GM21619 (cell line): Measurements from ENCODE around the gene CLEC4F.

Experiments
- ATAC-seq: cut with Tn5 transposase; IDR thresholded peaks from one replicate; pipeline ENCODE4 v1.9.1; 2021; ENCODE audit not compliant: unreplicated experiment

CLEC4F gene

DNA sequence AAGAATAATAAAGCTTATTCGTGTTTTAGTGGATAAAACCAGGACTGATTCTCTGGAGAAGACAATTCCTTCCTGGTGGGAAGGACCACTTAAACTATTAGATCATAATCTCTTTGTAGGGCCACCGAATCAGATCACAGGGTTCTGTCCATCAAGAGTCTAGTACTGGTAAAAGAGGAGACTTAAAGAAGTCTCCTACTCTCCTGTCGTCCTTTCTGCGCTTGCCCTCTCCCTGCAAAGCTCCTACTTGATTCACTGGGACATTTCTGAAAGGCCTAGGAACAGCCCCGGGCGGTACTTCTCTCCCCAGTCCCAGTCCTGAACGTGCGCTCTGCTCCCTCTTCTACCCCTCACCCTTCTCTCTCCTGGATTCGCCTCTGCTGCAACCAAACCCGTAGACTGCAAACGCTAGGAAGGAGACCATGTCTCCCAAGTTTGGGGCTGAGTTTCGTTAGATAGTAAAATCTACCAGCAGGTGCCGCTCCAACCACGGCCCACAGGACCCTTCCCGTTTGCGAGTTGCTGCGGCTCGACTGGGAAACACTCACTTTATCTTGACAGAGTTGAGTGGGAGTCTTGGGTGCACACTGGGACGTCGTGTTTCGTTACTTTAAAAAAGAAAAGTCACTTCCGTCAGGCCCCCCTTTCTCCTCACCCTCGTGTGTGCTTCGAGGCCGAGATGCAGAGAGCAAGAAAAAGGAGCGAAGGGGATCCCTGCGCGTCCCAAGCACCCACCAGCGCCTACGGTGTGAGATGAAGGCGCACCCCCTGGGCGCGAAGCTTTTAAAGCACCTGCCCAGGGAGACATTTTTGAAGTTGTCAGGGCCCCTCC, 30.9 kb downstream of the CLEC4F start:
- ATAC-seq: no peak

DNA sequence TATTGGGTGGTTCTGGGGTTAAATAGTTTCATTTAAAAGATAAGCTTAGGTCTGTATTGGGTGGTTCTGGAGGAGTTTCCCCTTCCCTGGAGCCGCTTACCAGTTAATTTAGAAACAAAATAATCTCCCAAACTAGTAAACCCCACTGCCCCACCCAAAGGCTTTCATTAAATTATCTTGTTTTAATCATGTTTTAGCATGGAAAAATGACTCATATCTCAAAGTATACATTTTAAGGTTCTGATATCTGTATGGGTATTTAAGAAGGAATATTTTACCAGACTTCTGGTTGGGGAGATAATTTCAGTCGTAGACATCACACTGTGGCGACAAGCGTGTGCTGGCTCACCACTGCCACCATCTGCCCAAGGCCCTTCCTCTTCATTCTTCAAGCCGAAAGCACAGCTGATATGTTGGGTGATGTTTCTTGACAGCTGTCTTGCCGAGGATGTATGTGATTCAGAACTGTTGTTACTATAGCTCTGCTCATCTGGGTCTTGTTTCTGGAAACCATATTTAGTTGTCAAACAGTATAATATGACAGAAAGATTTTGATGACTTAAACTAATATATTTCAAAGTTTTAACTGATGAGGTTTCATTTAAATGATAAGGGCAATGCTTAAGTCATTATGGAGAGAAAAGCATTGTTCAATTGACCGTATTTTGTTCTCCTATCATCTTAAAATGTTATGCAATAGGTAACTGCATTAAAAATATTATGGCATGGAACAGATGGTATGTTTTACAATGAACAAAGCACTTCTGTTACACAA, 35.1 kb downstream of the CLEC4F start:
- no peak for ATAC-seq

DNA sequence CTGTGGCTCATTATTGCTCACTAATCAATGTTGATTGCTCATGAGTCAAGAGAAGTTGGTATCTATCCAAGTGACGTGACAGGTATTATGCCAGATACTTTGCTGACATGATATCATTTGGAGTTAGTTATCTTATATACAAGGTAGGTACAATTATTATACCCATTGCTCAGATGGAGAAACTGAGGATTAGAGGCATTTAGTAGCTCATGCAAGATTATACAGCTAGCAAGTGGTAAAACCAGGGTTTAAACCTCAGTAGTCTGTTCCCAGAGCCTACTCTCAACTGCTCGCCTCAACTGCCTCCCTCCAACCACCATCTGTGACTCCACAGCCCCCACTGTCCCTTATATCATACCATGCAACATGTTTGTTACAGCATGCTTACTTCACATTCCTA, 36.1 kb downstream of the CLEC4F start:
- ATAC-seq: no peak

GRCh38 chr2:70779911-70780545, 40.4 kb downstream of the CLEC4F start:
- ATAC-seq: no peak

GRCh38 chr2:70779491-70779890, 40.9 kb downstream of the CLEC4F start:
- ATAC-seq: no peak

- no peak for ATAC-seq
Measured at GRCh38 chr2:70778676-70779075, 41.7 kb downstream of the CLEC4F start.

DNA sequence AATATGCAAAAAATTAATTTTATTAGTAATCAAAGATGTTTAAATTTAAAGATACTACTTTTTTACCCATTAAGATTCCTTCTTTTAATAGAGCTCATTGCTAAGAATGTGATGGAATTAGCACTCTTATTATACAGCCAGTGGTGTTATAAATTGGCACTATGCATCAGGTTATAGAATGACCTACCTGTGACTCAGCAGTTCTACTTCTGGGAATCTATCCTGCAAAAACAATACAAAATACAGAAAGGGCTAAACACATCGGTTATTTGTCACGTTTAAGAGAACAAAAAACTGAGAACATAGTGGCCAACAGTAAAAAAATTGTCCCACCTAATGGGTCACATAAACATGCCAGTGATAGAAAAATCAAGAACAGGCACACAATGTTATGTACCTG, 42.9 kb downstream of the CLEC4F start:
- ATAC-seq: no peak

DNA sequence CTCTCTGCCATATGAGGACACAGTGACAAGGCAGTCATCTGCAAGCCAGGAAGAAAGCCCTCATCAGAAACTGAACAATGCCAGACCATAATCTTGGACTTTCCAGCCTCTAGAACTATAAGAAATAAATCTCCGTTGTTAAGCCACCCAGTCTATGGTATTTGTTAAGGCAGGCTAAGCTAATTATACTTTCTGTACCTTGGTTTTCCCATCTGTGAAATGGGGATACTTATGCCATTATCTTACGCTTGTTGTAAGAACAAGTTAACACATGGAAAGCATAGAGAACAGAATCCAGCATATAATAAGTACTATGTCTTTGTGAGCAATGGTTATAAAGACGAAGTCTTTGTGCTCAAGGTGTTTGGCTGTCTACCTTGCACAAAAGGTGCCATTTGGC, 44.1 kb downstream of the CLEC4F start:
- no peak for ATAC-seq

DNA sequence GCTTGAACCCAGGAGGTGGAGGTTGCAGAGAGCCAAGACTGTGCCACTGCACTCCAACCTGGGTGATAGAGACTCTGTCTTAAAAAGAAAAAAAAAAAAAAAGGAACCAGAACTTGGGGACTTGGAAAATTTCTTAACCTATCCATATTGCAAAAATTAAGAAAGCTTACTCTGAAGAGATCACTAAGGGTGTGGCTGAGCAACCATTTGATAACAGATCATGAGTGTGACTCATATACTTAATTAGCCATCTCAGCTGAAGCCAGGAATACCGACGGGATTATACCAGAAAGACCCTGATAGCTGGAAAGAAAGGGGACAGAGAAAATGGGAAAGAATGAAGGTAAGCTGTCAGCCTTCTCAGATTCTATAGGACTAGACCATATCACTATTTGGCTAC, 45.3 kb downstream of the CLEC4F start:
- ATAC-seq: no peak

GRCh38 chr2:70772486-70773155, 47.8 kb downstream of the CLEC4F start:
- no peak for ATAC-seq

GRCh38 chr2:70771446-70771845, 49.0 kb downstream of the CLEC4F start:
- peak; percentile 78 for ATAC-seq

- ATAC-seq: no peak
Measured at GRCh38 chr2:70769450-70769849, 50.9 kb downstream of the CLEC4F start.

DNA sequence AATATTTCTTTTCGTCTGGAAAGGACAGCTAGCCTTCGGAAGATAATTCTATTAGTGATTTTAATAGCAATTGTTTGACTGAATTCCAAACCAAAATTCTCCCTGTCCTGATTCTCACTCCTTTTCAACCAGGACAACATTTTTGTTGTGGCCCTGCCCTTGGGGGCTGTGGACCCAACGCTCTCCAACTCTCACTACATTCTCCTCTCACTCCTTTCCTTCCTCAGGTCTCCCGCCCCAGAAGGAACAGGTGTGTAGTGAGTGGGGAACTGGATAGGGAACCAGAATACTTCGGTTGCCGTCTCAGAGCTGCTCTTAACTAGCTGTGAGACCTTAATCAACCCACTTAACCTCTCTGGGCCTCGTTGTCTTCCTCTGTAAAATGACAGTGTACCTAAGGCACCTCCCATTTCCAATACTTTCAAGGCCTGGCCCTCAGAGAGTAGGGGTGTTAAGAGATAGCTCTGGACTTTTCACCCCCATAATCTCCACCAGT, 51.8 kb downstream of the CLEC4F start:
- ATAC-seq: no peak

GRCh38 chr2:70767699-70768589, 52.5 kb downstream of the CLEC4F start, which contains the start of gene ADD2:
ADD2 (minus strand) TSS chr2:70768200; CDS start chr2:70706408, 61,792 bp downstream.
- no peak for ATAC-seq

- ATAC-seq: no peak
Measured at GRCh38 chr2:70767079-70767698, 53.2 kb downstream of the CLEC4F start.

GRCh38 chr2:70766357-70767078, 53.9 kb downstream of the CLEC4F start:
- ATAC-seq: no peak

DNA sequence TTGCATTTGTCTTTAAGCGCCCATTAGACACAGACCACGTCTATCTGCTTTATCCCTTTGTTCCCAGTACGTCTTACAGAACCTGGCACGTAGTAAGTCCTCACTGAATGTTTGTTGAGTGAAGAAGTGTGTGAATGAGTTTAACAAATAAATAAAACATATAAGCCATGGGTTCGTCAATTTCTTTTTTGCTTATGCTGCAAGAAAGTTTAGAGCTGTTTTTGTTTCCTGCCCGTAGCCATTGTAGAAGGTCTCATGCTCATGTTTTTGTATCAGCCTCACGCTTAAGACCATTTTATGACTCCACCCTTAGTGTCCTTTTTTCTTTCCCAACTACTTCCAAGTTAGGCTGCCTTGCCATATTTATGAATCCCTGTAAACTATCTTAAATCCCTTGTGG, 54.9 kb downstream of the CLEC4F start:
- ATAC-seq: no peak

DNA sequence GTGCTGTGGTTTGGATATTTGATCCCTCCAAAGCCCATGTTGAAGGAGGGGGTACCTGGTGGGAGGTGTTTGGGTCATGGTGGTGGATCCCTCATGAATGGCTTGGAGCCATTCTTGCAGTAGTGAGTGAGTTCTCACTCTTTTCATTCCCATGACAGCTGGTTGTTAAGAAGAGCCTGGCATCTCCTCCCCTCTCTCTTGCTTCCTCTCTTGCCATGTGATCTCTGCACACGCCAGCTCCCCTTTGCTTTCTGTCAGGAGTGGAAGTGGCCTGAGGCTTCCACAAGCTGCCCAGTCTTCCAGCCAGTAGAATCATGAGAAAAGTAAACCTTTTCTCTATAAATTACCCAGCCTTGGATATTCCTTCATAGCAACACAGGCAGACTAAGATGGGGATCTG, 61.0 kb downstream of the CLEC4F start:
- ATAC-seq: no peak
